Measurements from ENCODE around the gene PSMC2.

- no peak for TF ChIP-seq CTCF (IDR thresholded peaks at IDR 0.05)
- TF ChIP-seq EZH2 (IDR thresholded peaks at IDR 0.05; ENCODE audit: borderline replicate concordance, insufficient read depth, low read depth, low read length, poor library complexity, severe bottlenecking), result no peak
Observed at GRCh38 chr7:103389263-103389662, 41.8 kb downstream of the PSMC2 start.
